ENCODE data around the gene TNS2.
A peak's percentile ranks its signal among the peaks of the same experiment; 100 is the strongest.

The TNS2 gene

DNA sequence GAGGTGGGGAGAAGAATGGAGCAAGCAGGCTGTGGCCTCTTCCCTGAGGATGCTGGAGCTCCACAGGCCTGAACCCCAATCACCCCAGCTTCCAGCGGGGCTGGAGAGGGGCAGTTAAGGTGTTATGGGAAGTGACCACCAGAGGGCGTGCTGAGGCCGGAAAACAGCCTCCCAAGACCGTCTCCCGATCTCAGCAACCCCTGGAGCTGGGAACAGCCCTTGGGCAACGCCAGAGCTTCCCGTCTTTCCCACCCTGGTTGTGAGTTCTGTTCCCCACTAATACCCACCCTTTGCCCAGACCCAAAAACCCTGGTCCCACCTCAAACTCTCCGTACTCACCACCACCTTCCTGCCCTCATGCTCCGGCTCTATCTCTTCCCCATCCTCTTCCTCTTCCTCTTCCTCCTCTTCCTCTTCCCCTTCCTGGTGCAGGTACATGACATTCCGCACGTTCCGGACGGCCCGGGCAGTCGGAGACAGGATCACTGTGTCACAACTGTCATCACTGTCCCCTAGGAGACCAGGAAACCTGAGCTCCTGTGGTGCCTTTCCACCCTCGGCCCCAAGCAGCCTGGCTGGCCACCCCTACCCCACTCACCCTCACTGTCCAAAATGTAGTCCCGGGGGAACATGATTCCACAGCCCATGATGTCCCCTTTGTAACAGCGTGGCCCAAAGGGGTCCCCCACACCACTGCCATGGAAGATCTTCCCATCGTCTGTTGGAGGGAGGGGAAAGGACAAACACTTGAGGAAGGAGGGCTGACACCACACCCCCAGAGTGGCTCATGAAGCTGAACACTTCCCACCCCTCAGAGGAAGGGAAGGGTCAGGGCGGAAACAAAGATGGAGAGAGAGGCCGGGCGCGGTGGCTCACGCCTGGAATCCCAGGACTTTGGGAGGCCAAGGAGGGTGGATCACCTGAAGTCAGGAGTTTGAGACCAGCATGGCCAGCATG lies 16.4 kb downstream of the TNS2 start:
- TF ChIP-seq, protein P1, sequence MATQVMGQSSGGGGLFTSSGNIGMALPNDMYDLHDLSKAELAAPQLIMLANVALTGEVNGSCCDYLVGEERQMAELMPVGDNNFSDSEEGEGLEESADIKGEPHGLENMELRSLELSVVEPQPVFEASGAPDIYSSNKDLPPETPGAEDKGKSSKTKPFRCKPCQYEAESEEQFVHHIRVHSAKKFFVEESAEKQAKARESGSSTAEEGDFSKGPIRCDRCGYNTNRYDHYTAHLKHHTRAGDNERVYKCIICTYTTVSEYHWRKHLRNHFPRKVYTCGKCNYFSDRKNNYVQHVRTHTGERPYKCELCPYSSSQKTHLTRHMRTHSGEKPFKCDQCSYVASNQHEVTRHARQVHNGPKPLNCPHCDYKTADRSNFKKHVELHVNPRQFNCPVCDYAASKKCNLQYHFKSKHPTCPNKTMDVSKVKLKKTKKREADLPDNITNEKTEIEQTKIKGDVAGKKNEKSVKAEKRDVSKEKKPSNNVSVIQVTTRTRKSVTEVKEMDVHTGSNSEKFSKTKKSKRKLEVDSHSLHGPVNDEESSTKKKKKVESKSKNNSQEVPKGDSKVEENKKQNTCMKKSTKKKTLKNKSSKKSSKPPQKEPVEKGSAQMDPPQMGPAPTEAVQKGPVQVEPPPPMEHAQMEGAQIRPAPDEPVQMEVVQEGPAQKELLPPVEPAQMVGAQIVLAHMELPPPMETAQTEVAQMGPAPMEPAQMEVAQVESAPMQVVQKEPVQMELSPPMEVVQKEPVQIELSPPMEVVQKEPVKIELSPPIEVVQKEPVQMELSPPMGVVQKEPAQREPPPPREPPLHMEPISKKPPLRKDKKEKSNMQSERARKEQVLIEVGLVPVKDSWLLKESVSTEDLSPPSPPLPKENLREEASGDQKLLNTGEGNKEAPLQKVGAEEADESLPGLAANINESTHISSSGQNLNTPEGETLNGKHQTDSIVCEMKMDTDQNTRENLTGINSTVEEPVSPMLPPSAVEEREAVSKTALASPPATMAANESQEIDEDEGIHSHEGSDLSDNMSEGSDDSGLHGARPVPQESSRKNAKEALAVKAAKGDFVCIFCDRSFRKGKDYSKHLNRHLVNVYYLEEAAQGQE (IDR thresholded peaks at IDR 0.05; ENCODE audit: insufficient read depth in 1 of 2, low read depth in 2 of 2, low read length in 2 of 2): no peak
- TF ChIP-seq TAF1 (IDR thresholded peaks at IDR 0.05; ENCODE audit: borderline replicate concordance, insufficient read depth, low read length) (no peak), FOXP2 (optimal IDR thresholded peaks at IDR 0.05; ENCODE audit: borderline replicate concordance, extremely low read depth, extremely low read length, insufficient read depth) (peak; percentile 22)

DNA sequence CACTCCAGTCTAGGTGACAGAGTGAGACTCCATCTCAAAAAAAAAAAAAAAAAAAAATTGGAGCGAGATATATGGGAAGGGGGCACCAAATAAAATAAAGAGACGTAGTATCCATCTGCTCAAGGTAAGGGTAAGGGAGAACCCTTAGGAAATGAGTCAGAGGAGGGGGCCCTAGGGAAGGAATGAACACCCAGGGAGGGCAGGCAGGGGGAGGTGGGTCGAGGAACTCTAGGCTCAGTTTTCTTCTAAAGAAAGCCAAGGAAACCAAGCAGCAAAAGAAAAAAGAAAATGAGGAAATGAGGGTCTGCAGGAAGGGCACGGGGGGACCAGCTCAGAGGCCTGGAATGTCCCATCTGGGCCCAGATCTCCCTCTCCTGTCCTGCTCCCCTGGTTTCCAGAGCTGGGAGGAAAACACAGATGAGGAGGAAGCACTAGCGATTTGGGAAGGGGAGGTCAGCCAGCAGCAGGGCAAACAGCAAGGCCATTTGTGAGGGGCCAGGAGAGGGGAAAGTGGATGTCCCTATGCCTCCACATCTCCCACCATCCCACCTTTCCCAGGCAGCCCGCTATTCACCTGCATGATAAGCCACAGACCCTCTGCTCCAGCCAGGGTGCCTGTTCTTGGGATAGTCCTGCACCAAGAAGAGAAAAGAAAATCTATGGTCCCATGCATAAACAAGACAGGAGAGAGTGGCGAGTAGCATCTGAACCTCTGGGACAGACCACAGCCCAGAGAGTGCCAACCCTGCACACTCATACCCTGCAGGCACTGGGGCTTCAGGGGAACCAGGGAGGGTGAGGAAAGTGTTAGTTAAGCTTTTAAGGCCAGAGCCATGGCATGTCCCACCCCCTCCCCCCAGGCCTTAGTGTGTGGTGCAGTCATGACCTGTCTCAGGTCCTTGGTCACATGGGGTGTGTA lies 17.5 kb downstream of the TNS2 start:
- TF ChIP-seq, protein P1 (IDR thresholded peaks at IDR 0.05; ENCODE audit: insufficient read depth in 1 of 2, low read depth in 2 of 2, low read length in 2 of 2): no peak
- TF ChIP-seq POLR2AphosphoS5 (IDR thresholded peaks at IDR 0.05; ENCODE audit: low read depth, low read length) (no peak), SIN3A (IDR thresholded peaks at IDR 0.05; ENCODE audit: borderline replicate concordance, insufficient read depth, low read length) (no peak), TAF1 (IDR thresholded peaks at IDR 0.05; ENCODE audit: borderline replicate concordance, insufficient read depth, low read length) (no peak), FOXP2 (optimal IDR thresholded peaks at IDR 0.05; ENCODE audit: borderline replicate concordance, extremely low read depth, extremely low read length, insufficient read depth) (no peak)

DNA sequence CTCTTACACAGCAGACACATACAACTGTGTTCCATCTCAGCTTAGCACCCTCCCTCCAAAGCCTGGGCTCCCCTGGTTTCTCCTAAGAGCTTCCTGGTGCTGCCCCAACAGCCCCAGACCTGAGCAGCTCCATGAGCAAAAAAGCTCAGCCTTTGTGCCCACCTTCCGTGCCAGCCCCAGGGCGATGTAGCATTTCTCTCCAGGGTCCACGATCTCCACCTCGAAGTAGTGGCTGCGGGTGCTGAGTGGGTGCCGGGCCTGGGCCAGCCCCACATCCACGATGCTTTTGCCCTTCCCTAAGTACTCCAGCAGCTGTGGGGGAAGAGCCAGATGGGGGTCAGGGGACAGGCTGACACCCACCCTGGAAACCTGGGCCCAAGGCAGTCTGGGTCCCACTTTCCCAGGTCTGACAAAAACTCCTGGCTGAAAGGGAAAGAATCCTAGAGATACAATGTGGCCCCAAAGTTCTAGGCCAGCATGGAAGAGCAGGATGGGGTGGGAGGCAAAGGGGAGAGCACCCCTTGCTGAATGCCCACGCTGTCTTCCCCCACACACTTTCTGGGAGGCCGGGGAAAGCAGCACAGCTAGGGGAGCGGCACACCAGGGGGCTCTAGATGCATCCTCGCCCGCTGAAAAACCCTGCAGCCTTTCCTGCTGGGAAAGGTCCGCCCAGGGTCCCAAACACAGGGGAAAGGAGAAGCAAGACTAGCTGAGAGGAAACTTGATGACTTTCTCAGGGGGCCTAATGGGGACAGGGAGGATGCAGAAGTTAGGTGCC lies 18.3 kb downstream of the TNS2 start:
- TF ChIP-seq FOXP2 (optimal IDR thresholded peaks at IDR 0.05; ENCODE audit: borderline replicate concordance, extremely low read depth, extremely low read length, insufficient read depth) (no peak), TAF1 (IDR thresholded peaks at IDR 0.05; ENCODE audit: borderline replicate concordance, insufficient read depth, low read length) (no peak), SIN3A (IDR thresholded peaks at IDR 0.05; ENCODE audit: borderline replicate concordance, insufficient read depth, low read length) (no peak), POLR2AphosphoS5 (IDR thresholded peaks at IDR 0.05; ENCODE audit: low read depth, low read length) (no peak)
- TF ChIP-seq, protein P1 (IDR thresholded peaks at IDR 0.05; ENCODE audit: insufficient read depth in 1 of 2, low read depth in 2 of 2, low read length in 2 of 2): no peak

DNA sequence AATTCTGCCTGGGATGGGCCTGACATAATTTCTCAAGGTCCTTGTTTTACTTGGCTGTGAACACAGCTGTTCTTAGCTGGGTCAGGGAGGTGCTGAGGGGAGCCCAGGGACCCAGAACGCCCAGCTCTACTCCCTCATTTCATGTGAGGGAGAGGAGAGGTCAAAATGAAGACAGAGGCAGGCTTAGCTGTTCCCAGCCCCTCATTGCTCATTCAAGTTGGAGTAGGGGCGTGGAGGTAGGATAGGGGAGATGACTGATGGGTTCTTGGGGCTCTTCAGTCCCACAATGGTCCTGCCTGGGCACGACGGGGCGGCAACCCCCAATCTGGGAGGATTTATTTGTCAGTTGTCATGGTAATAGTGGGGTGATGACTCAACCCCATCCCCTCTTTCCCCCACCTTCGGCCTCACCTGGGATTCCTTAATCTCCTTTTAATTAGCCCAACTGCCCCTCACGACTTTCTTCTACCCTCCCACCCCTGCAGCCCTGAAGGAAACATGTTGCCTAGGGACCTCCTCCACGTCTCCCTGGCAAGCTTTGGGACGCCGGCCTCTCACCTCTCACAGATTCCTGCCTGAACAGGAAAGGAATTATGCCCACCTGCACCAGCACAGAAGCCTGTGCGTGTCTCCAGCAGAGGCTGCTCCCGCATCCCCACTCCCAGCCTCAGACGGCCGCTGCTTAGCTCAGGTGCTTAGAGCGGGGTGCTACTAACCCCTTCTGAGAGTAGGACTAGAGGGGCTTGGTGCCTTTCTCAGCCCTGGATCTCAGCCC lies 19.1 kb downstream of the TNS2 start:
- TF ChIP-seq SIN3A (IDR thresholded peaks at IDR 0.05; ENCODE audit: borderline replicate concordance, insufficient read depth, low read length) (no peak), POLR2AphosphoS5 (IDR thresholded peaks at IDR 0.05; ENCODE audit: low read depth, low read length) (no peak), TAF1 (IDR thresholded peaks at IDR 0.05; ENCODE audit: borderline replicate concordance, insufficient read depth, low read length) (no peak), FOXP2 (optimal IDR thresholded peaks at IDR 0.05; ENCODE audit: borderline replicate concordance, extremely low read depth, extremely low read length, insufficient read depth) (no peak)
- TF ChIP-seq, protein P1 (IDR thresholded peaks at IDR 0.05; ENCODE audit: insufficient read depth in 1 of 2, low read depth in 2 of 2, low read length in 2 of 2): no peak

Measured in PFSK-1 (cell line).